NOMO-1 (cell line): Measurements from ENCODE around the gene GPR162.
A peak's percentile ranks its signal among the peaks of the same experiment; 100 is the strongest.

ENCODE experiments used
- DNase-seq, 2 experiments: peaks; one replicate each; lab custom pipeline; 2025; ENCODE audit not compliant: unreplicated experiment in 2 of 2; lab: John Stamatoyannopoulos, UW

The GPR162 gene

GRCh38 chr12:6821591-6822425 is at the start of gene GPR162:
TSS of gene GPR162 (plus strand) at chr12:6821821. CDS start at chr12:6823899, 2,078 bp downstream.
- no peak for DNase-seq

- no peak for DNase-seq
These were observed 49.3 kb upstream of the GPR162 start, which contains the start of gene LAG3 for GRCh38 chr12:6772331-6772695. TSS of gene LAG3 (plus strand) at chr12:6772520. CDS start at chr12:6772853, 333 bp downstream.

GRCh38 chr12:6772726-6773589 is 48.7 kb upstream of the GPR162 start:
- DNase-seq = no peak

DNA sequence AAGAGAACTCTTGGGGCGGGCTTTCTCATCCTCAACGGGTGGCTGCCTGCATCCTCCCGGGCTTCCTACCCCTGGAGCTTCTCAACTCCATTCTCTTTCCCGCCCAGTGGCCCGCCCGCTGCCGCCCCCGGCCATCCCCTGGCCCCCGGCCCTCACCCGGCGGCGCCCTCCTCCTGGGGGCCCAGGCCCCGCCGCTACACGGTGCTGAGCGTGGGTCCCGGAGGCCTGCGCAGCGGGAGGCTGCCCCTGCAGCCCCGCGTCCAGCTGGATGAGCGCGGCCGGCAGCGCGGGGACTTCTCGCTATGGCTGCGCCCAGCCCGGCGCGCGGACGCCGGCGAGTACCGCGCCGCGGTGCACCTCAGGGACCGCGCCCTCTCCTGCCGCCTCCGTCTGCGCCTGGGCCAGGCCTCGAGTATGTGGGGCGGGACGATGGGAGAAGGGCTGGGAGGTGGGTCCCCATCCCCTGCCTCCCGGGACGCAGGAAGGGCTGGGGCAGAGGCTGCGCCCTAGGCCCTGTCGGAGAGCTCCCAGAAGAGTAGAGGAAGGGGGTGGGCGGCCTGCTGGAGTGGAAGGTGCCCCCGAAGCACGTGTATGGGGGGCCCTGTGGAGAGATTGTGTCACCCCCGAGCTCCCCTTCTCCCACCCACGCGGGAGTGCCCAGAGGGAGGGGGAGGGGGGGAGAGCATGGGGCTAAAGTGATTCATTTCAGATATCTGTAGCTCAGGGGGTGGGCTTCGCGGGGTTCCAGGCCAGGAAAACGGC is 47.9 kb upstream of the GPR162 start:
- DNase-seq = no peak

DNA sequence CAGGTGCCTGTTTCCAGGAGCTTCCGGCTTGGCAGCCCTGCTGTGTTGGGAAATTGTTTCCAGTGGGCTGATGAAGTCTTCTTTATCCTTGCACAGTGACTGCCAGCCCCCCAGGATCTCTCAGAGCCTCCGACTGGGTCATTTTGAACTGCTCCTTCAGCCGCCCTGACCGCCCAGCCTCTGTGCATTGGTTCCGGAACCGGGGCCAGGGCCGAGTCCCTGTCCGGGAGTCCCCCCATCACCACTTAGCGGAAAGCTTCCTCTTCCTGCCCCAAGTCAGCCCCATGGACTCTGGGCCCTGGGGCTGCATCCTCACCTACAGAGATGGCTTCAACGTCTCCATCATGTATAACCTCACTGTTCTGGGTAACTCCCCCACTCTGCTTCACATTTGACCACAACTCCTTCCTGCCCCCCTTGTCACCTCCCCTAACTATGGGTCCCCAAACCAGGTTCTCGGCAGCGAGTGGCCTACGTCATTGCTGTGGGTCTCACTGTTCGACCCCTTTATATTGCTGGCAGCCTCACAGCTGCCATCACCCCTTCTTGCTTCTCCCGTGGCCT is 47.0 kb upstream of the GPR162 start:
- no peak for DNase-seq

- DNase-seq = no peak
These were observed 46.1 kb upstream of the GPR162 start for GRCh38 chr12:6775185-6776174.

- no peak for DNase-seq
These were observed 44.2 kb upstream of the GPR162 start for GRCh38 chr12:6777386-6777785.

DNA sequence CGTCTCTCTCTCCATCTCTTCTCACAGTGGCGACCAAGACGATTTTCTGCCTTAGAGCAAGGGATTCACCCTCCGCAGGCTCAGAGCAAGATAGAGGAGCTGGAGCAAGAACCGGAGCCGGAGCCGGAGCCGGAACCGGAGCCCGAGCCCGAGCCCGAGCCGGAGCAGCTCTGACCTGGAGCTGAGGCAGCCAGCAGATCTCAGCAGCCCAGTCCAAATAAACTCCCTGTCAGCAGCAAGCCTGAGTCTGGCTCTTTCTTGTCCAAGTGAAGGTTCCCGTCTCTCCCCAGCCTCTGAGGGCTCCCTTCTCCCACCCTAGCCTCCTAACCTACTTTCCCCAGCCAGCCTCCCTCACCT is 43.4 kb upstream of the GPR162 start:
- no peak for DNase-seq

- DNase-seq = peak; percentile 82 to 91
These were observed 42.8 kb upstream of the GPR162 start for GRCh38 chr12:6778574-6779550.

- DNase-seq = no peak
These were observed 41.8 kb upstream of the GPR162 start for GRCh38 chr12:6779708-6780432.

DNA sequence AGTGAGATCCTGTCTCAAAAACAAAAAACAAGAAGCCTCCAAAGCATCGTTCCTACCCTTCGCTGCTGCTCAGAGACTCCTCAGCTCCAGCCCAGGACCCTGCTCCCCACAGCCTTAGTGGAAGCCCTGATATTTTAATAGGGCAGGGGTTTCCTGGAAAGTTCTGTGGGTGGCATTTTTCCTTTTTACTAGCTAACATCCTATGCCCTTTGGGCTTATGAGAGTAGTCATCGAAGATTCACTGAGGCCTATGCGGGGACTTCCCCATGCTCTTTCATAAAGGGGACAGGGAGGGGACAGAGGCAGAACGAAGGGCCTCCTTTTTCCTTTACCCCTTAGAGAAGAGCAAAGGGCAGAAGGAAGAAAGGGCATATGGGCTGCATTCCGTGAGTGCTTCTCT is 41.0 kb upstream of the GPR162 start:
- no peak for DNase-seq

DNA sequence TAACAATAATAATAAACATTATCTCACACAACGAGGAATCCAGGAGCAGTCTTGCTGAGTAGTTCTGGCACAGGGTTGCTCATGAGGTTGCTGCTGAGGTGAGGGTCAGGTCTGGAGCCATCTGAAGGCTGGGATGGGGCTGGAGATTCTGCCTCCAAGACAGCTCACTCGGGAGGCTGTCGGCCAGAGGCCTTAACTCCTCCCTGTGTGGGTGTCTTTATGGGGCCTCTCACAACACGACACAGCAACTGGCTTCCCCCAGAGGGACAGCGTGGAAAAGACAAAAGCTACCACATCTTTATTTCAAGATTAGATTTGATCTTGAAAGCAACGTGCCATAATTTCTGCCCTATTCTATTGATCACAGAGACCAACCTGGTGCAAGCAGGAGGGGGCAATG is 39.5 kb upstream of the GPR162 start:
- DNase-seq = no peak

- DNase-seq = no peak
These were observed 38.6 kb upstream of the GPR162 start for GRCh38 chr12:6782850-6783566.

DNA sequence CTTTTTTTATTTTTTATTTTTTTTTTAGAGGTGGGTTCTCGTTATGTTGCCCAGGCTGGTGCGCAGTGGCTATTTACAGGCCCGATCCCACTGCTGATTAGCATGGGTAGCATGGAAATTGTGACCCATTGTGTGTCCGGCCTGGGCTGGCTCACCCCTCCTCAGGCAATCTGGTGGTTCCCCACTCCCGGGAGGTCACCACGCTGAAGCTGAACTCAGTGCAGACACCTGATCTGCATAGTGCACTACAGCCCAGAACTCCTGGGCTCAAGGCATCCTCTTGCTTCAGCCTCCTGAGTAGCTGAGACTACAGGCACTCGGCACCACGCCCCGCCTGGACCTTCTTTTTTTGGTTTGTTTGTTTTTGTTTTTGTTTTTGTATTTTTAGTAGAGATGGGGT is 37.8 kb upstream of the GPR162 start:
- no peak for DNase-seq

DNA sequence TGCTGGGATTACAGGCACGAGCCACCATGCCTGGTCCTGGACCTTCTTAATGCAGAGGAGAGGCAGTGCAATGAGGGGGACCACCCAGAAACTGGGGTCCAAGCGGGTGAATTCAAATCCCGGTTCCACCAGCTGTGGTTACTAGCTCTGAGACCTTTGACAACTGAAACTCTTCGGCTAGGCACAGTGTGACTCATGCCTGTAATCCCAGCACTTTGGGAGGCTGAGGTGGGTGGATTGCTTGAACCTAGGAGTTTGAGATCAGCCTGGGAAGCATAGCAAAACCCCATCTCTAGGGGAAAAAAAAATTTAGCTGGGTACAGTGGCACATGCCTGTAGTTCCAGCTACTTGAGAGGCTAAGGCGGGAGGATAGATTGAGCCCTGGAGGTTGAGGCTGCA is 37.3 kb upstream of the GPR162 start:
- DNase-seq = no peak

GRCh38 chr12:6784761-6785160 is 36.9 kb upstream of the GPR162 start:
- no peak for DNase-seq

- no peak for DNase-seq
These were observed 35.1 kb upstream of the GPR162 start for GRCh38 chr12:6786416-6787094.
